Breast epithelium (tissue), 4 donors: ENCODE results near the gene ATG7. TPM values are rescaled to one million over a fixed set of nuclear protein-coding genes. Genes with fewer than 3 reads are reported as not detected.

Source experiments
- DNase-seq, 2 donors: peaks; one replicate each; pipeline ENCODE4 v3.0.0-alpha.2; 2019; ENCODE audit warnings: low spot score in 2 of 2
- H3K27ac ChIP-seq, 2 donors: fragments of 200-600 bp; sonication (generic) in 1 of 2; one replicate each; pipeline ENCODE4 v1.5.1; 2016 to 2019; ENCODE audit warnings: mild to moderate bottlenecking in 1 of 2
- H3K27me3 ChIP-seq, 2 donors: fragments of 200-600 bp; sonication (generic) in 1 of 2; one replicate each; pipeline versions ENCODE4 v1.5.1 to v1.6.0; 2017 to 2019; ENCODE audit warnings: control low read depth in 1 of 2, mild to moderate bottlenecking in 1 of 2
- H3K36me3 ChIP-seq: fragments of 200-600 bp; one replicate; pipeline ENCODE4 v1.5.1; 2019
- H3K4me1 ChIP-seq, 2 donors: fragments of 200-600 bp; sonication (generic); one replicate each; pipeline ENCODE4 v1.5.1; 2016 to 2019; ENCODE audit warnings: control low read depth in 1 of 2
- H3K4me3 ChIP-seq, 3 donors: fragments of 200-600 bp; sonication (generic); 1 replicate in 2 of 3; 2 replicates in 1 of 3; pipeline ENCODE4 v1.5.1; 2016 to 2019; ENCODE audit warnings: mild to moderate bottlenecking in 3 of 3, moderate library complexity in 2 of 3
- H3K9me3 ChIP-seq, 2 donors: fragments of 200-600 bp; sonication (generic) in 1 of 2; one replicate each; pipeline ENCODE4 v1.5.1; 2016 to 2019; ENCODE audit warnings: control low read depth in 1 of 2
- POLR2A ChIP-seq: fragments of 450-650 bp; IDR thresholded peaks from one replicate; pipeline ENCODE4 v1.6.1; 2016; ENCODE audit warnings: antibody characterized with exemption, mild to moderate bottlenecking, moderate library complexity
- POLR2AphosphoS5 ChIP-seq, 3 donors: sonication (generic); formaldehyde crosslinking; IDR thresholded peaks; one replicate each; pipeline ENCODE4 v1.6.1; 2017; ENCODE audit warnings: antibody characterized with exemption in 3 of 3
- intact Hi-C: fragments of 100-400 bp; cut with DNase I; formaldehyde crosslinking; loops from one replicate; pipeline ENCODE4 v1.15.1; 2023; ENCODE audit warnings: low total_unique reads
- total RNA-seq, 3 donors: library from RNA; depleted of rRNA; stranded (reverse); fragments of >200 nt; gene quantifications; one replicate each; pipeline ENCODE4 v1.1.0, GENCODE V29; 2016
- TF ChIP-seq, protein P1 (sequence below), 3 donors: fragments of 450-650 bp; IDR thresholded peaks; one replicate each; pipeline ENCODE4 v1.5.1; 2016 to 2017; ENCODE audit warnings: antibody characterized with exemption in 3 of 3, mild to moderate bottlenecking in 3 of 3, moderate library complexity in 3 of 3

Gene ATG7
- total RNA-seq, 3 donors from 2014 or later: 64.9 to 81.9 (median 75.5) TPM

- TF ChIP-seq, protein P1, sequence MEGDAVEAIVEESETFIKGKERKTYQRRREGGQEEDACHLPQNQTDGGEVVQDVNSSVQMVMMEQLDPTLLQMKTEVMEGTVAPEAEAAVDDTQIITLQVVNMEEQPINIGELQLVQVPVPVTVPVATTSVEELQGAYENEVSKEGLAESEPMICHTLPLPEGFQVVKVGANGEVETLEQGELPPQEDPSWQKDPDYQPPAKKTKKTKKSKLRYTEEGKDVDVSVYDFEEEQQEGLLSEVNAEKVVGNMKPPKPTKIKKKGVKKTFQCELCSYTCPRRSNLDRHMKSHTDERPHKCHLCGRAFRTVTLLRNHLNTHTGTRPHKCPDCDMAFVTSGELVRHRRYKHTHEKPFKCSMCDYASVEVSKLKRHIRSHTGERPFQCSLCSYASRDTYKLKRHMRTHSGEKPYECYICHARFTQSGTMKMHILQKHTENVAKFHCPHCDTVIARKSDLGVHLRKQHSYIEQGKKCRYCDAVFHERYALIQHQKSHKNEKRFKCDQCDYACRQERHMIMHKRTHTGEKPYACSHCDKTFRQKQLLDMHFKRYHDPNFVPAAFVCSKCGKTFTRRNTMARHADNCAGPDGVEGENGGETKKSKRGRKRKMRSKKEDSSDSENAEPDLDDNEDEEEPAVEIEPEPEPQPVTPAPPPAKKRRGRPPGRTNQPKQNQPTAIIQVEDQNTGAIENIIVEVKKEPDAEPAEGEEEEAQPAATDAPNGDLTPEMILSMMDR (IDR thresholded peaks at IDR 0.05): no peak
- TF ChIP-seq POLR2A: no peak
- TF ChIP-seq POLR2AphosphoS5 (IDR thresholded peaks at IDR 0.05): no peak
- no peak for DNase-seq
- intact Hi-C loops: no loop called here
- Histone ChIP-seq H3K9me3 (no peaks in the 10 kb centered on the region), H3K4me1 (no peaks in the 10 kb centered on the region), H3K27me3 (no peaks in the 10 kb centered on the region), H3K4me3 (no peak overlapping the region), H3K36me3 (no peaks in the 10 kb centered on the region), H3K27ac (no peak overlapping the region)
Measured at GRCh38 chr3:11245827-11246662, 26.2 kb upstream of the ATG7 start.

- Histone ChIP-seq H3K27me3 (no peaks in the 10 kb centered on the region), H3K36me3 (no peaks in the 10 kb centered on the region), H3K4me3 (no peak overlapping the region), H3K27ac (no peak overlapping the region), H3K9me3 (no peaks in the 10 kb centered on the region), H3K4me1 (no peaks in the 10 kb centered on the region)
- DNase-seq: no peak
- TF ChIP-seq, protein P1 (IDR thresholded peaks at IDR 0.05): no peak
- no peak for TF ChIP-seq POLR2AphosphoS5 (IDR thresholded peaks at IDR 0.05)
- no peak for TF ChIP-seq POLR2A
- intact Hi-C loops: no loop called here
Measured at GRCh38 chr3:11246663-11246970, 25.6 kb upstream of the ATG7 start.

GRCh38 chr3:11247362-11247761 is 24.8 kb upstream of the ATG7 start:
- Histone ChIP-seq H3K36me3 (no peaks in the 10 kb centered on the region), H3K9me3 (no peaks in the 10 kb centered on the region), H3K27ac (no peak overlapping the region), H3K4me3 (no peak overlapping the region), H3K27me3 (no peaks in the 10 kb centered on the region), H3K4me1 (no peaks in the 10 kb centered on the region)
- TF ChIP-seq POLR2A (no peak), POLR2AphosphoS5 (IDR thresholded peaks at IDR 0.05) (no peak)
- TF ChIP-seq, protein P1 (IDR thresholded peaks at IDR 0.05): no peak
- no peak for DNase-seq
- intact Hi-C loops: no loop called here

GRCh38 chr3:11248596-11248995 is 23.6 kb upstream of the ATG7 start:
- H3K27me3 ChIP-seq: no peaks in the 10 kb centered on the region
- no peaks in the 10 kb centered on the region for H3K4me1 ChIP-seq
- DNase-seq: no peak
- H3K9me3 ChIP-seq: no peaks in the 10 kb centered on the region
- TF ChIP-seq, protein P1 (IDR thresholded peaks at IDR 0.05): no peak
- H3K27ac ChIP-seq: no peak overlapping the region
- H3K36me3 ChIP-seq: no peaks in the 10 kb centered on the region
- no peak overlapping the region for H3K4me3 ChIP-seq
- intact Hi-C loops: no loop called here

GRCh38 chr3:11250902-11251806 is 21.0 kb upstream of the ATG7 start:
- TF ChIP-seq POLR2AphosphoS5 (IDR thresholded peaks at IDR 0.05) (no peak), POLR2A (no peak)
- TF ChIP-seq, protein P1 (IDR thresholded peaks at IDR 0.05): no peak
- Histone ChIP-seq H3K4me1 (no peaks in the 10 kb centered on the region), H3K36me3 (no peaks in the 10 kb centered on the region), H3K4me3 (no peak overlapping the region), H3K27ac (no peak overlapping the region), H3K27me3 (no peaks in the 10 kb centered on the region), H3K9me3 (no peaks in the 10 kb centered on the region)
- intact Hi-C loops: no loop called here
- no peak for DNase-seq
